NOMO-1 treated with dmso at 0.1 percent for 144 hours (cell line): ENCODE data around the gene RASSF10.

Experiments
- DNase-seq: peaks from one replicate; lab custom pipeline; 2025; ENCODE audit not compliant: unreplicated experiment; lab: John Stamatoyannopoulos, UW

RASSF10 gene

DNA sequence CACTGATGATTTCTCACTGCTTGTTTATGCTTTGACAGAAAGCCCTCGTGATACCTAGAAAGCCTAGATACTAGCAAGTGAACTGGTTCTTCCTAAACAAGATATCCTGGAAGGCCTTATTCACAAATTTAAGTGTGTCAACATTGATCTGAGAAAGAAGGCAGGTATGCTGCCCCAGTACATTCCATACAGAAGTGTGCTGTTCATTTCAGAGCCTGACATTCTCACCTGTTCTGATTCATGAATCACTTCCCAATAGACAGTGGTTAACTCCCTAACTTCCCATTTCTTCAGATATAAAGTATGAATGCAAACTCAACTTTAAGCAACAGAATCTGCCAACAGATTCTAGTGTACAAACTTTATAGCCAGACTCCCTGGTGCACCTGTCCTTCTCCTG is 15.5 kb upstream of the RASSF10 start:
- no peak for DNase-seq

- no peak for DNase-seq
Observed at GRCh38 chr11:12994476-12994875, 14.6 kb upstream of the RASSF10 start.

DNA sequence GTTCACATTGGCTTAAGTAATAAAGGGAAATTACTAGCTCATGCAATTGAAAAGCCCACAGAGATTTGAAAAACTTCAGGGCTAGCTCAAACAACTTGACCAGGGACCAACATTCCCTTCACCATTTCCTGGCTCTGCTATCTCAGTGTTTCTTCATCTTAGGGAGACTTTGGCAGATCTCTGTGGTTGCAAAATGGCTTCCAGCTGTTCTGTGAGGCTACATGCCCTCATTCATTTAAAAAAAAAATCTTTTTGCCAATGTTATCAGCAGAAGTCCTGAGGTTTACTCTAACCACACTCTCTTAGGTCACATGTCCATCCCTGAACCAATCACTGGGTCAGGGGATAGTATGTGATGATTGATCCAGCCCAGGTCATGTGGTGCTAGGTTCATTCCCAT is 13.9 kb upstream of the RASSF10 start:
- no peak for DNase-seq

GRCh38 chr11:12995823-12996222 is 13.3 kb upstream of the RASSF10 start:
- no peak for DNase-seq

GRCh38 chr11:12997168-12997567 is 11.9 kb upstream of the RASSF10 start:
- DNase-seq, result no peak

DNA sequence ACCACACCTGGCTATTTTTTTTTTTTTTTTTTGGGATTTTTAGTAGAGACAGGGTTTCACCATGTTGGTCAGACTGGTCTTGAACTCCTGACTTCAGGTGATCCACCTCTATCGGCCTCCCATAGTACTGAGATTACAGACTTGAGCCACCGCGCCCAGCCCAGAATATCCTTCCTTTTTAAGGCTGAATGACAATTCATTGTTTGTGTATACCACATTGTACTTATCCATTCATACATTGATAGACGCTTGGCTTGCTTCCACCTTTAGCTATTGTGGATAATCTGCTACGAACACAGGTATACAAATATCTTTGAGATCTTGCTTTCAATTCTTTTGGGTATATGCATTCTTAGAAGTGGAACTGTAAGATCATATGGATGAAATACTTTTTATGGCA is 10.8 kb upstream of the RASSF10 start:
- DNase-seq, result no peak

DNA sequence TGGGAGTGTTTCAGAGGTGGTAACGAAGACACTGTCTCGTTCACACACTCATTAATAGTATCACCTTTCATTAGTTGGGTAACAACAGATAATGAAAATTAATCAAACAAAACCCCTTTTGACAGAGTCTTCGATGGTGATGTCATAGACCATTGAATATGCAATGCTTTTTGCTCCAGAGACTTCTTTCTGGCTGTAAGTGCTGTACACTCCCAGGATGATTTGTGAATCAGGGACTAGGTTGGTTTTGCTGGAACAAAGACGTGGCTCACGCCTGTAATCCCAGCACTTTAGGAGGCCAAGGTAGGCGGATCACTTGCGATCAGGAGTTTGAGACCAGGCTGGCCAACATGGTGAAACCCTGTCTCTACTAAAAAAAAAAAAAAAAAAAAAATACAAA is 9.5 kb upstream of the RASSF10 start:
- no peak for DNase-seq

- DNase-seq, result no peak
Observed at GRCh38 chr11:13000116-13000515, 9.0 kb upstream of the RASSF10 start.

GRCh38 chr11:13000721-13001120 is 8.4 kb upstream of the RASSF10 start:
- DNase-seq, result no peak

- DNase-seq, result no peak
Observed at GRCh38 chr11:13003736-13004493, 5.2 kb upstream of the RASSF10 start.

DNA sequence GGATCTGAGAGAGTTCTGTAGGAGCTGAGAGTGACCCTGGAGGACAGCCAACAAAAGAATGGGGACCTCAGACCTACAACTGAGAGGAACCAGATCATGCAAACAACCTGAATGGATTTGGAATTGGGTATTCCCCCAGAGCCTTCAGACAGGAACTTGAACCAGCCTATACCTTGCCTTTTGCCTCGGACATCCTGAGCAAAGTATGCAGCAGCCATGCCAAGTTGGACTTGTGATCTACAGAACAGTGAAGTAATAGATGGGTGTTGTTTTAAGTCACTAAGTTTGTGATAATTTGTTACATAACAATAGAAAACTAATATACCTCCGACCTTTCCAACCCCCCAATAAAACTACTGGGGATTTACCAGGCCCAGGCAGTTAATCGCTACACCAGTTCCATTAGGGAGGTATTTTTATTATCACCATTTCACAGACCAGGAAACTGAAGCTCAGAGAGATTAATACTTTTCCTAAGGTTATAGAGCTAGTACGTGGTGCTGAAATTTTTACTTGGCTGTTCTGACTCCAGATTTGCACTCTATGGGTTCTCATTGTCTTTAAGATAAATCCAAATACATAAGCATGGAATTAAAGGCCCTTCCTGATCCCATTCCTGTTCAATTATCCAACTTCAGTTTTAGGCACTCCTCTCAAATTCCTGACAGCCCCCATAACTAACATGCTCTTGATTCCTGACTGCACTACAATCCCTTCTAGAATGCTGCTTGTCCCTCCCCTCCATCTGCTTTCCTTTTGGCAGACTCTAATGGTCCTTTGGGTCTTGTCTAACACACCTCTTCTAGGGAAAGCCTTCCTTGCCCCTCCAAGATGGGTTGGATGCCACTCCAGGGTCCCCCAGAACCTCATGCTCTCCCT is 1.7 kb upstream of the RASSF10 start:
- no peak for DNase-seq

DNA sequence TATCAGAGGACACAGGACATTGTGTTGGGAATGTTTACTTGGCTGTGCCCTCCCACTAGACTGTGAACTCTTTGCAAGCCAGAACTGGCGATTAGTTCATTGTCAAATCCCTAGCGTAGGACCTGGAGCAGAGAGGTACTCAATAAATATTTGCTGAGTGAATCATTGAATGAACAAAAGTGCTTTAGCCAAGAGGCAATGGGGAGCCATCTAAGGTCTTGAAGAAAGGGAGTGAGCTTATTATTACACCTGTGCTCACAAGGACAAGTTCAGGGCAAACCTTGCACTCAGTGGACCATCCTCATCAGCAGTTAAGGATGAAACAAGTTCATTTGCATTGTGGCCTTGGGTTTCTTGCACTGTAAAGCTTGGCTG is 1.1 kb upstream of the RASSF10 start:
- DNase-seq, result no peak

DNA sequence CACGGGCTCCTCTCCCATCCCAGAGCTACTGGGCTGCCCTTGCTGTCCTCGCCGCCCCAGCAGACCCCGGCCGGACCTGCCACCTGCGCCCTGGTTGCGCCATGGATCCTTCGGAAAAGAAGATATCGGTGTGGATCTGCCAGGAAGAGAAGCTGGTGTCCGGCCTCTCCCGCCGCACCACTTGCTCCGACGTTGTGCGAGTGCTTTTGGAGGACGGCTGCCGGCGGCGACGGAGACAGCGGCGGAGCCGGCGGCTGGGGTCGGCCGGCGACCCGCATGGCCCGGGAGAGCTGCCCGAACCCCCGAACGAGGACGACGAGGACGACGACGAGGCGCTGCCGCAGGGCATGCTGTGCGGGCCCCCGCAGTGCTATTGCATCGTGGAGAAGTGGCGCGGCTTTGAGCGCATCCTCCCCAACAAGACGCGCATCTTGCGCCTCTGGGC is 382 bp downstream of the RASSF10 start:
- no peak for DNase-seq

- no peak for DNase-seq
Observed at GRCh38 chr11:13009921-13010748, 1.0 kb downstream of the RASSF10 start.

DNA sequence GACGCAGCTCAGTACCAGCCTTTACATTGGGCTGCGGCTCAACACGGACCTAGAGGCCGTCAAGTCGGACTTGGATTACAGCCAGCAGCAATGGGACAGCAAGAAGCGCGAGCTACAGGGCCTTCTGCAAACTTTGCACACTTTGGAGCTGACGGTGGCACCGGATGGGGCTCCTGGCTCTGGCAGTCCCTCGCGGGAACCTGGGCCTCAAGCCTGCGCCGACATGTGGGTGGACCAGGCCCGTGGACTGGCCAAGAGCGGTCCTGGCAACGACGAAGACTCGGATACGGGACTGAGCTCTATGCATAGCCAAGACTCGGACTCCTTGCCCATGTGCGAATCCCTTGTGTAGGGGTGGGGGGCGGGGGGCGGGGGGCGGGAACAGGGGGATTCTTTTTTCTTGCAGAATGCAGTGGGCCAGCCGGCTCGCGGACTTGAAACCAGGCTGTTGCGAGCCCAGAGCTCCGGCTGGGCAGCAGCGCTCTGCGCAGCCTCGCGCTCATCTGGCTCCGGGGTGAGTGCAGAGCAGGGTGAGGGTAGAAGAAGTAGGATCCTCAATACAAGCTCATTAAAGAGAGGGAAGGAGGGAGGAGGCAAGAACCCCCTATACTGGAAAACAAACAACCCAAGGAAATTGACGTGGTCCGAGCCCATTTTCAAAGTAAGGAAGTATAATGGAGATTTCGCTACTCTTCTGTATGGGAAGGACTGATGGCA is 1.8 kb downstream of the RASSF10 start:
- no peak for DNase-seq

DNA sequence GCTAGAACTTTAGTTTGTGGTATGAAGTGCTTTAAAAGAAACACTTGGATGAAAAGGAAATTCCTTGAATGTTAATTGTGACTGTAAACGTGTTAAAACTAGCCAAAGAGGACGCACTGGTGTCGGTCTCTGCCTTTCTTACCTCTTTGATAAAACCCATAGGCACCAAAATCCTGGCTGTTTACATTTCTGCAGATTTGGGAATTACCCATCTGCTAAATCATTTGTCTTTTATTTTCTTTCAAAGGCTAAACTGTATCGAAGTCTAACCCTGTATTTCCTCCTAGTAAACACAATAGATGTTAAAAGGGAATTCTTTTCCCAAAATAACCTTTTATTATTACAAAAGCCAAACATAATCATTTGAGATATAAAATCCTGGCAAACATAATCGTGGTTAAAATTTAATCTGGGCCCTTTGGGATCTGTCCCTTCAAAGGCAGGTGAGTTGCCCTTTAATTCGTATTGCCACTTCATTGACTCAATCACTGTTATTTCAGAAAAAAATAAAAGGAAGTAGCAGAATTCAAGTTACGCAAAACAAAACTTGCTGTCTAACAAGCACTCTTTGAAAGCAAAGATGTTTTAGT is 2.4 kb downstream of the RASSF10 start:
- no peak for DNase-seq

DNA sequence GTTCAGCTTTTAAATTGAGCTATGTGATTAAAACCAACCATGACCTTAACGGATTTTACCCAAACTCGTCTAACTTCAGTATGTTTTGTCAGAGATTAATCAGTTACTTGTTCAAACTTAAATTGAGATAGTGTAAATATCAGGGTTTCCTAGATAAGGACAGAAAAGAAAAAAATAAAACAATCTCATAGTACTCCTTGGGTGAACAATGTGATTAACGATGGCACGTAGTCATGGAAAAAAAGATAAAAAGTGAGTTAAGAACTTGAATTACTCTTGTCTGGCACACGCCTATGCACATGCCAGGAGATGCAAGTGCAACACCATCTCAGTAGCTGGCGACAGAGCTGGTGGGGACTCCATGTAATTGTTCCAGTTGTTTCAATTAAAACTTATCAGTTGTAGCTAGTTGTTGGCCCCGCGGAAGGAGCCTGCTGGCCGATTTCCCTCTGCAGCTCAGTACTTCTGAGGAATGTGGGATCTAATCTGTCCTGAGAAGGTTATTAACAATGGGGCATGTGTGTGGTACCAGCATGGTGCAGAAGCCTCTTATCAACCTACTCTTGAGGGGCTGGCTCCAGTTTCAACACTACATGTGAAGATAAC is 3.0 kb downstream of the RASSF10 start:
- no peak for DNase-seq

DNA sequence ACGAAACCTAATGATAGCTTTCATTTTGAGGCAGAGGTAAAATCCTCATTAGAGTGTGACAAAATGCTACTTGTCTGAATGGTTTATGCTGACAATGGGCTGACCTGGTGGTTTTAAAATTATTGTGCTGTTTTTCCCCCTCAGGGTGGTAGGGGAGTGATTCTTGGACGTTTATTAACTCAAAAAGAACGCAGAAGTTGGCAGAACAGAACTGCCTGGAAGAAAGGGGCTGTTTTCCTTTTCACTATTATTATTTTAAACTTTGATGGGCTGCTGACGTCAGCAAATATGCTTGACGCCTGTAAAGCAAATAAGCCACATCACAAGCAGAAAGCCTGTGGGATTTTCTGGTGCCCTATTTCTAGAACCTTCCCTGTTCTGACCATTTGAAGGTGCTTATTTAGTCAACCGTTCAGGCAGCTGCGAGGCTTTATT is 4.0 kb downstream of the RASSF10 start:
- no peak for DNase-seq

- DNase-seq, result no peak
Observed at GRCh38 chr11:13015753-13016152, 6.6 kb downstream of the RASSF10 start.

DNA sequence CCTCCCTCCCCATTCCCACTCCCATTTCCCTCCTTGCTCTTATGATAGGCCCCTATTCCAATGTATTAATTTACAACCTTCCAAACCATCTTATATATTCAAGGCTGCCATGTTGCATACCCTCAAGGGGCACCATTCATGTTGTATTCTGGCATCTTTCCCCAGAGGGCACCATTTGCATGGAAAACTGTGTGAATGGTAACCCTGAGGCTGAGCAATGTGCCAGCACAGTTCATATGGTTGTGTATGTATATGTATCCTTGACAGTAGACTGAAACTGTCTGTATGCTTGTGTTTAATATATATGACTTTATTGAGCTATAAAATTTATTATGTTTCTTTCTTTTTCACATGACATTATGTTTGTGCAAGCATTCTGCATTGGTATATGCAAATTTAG is 7.3 kb downstream of the RASSF10 start:
- no peak for DNase-seq
